Activated CD8-positive, alpha-beta T cell treated with anti-CD3 and anti-CD28 coated beads for 36 hours (primary cell): Measurements from ENCODE around the gene ITGA3. TPM values are rescaled to one million over a fixed set of nuclear protein-coding genes. Genes with fewer than 3 reads are reported as not detected.

Source experiments
- ATAC-seq: fragments of 200-7000 bp; cut with Tn5 transposase; one replicate; pipeline ENCODE4 v1.10.0; 2021; ENCODE audit warnings: mild to moderate bottlenecking, moderate library complexity
- CTCF ChIA-PET: fragments of 350-600 bp; sonication (Branson Sonifier 250); formaldehyde crosslinking; loops from one replicate; lab custom pipeline; 2021; ENCODE audit warnings: antibody characterized with exemption; lab: Charles Lee
- POLR2A ChIA-PET: fragments of 350-600 bp; sonication (Branson Sonifier 250); formaldehyde crosslinking; loops from one replicate; lab custom pipeline; 2021; ENCODE audit warnings: antibody characterized with exemption; lab: Charles Lee
- DNase-seq: peaks from one replicate; pipeline ENCODE4 v3.0.0-alpha.2; 2020
- H3K27ac Mint-ChIP-seq: one replicate; pipeline ENCODE4 v1.8.0; 2021; ENCODE audit warnings: mild to moderate bottlenecking, mixed read lengths
- H3K27me3 Mint-ChIP-seq: one replicate; pipeline ENCODE4 v1.8.0; 2021; ENCODE audit warnings: mixed read lengths
- H3K36me3 Mint-ChIP-seq: one replicate; pipeline ENCODE4 v1.8.0; 2021; ENCODE audit warnings: low read depth, mixed read lengths
- H3K4me1 Mint-ChIP-seq: one replicate; pipeline ENCODE4 v1.8.0; 2021; ENCODE audit warnings: low read depth, mixed read lengths
- H3K4me3 Mint-ChIP-seq: one replicate; pipeline ENCODE4 v1.8.0; 2021; ENCODE audit warnings: mild to moderate bottlenecking, moderate library complexity, mixed read lengths
- H3K9me3 Mint-ChIP-seq: one replicate; pipeline ENCODE4 v1.8.0; 2021; ENCODE audit warnings: mixed read lengths
- intact Hi-C: fragments of 100-400 bp; cut with micrococcal nuclease; formaldehyde crosslinking; loops from one replicate; pipeline ENCODE4 v1.10.0; 2022
- total RNA-seq, 2 experiments: library from RNA; stranded (reverse); gene quantifications; one replicate each; pipeline ENCODE4 v1.2.3, GENCODE V29; 2021
- TF ChIP-seq, protein P1 (sequence below): fragments of 200-600 bp; IDR thresholded peaks from one replicate; pipeline ENCODE4 v1.8.0; 2022; ENCODE audit warnings: antibody characterized with exemption, mild to moderate bottlenecking

The ITGA3 gene
- total RNA-seq, 2 experiments from 2014 or later, result 4.2 to 7.2 TPM

DNA sequence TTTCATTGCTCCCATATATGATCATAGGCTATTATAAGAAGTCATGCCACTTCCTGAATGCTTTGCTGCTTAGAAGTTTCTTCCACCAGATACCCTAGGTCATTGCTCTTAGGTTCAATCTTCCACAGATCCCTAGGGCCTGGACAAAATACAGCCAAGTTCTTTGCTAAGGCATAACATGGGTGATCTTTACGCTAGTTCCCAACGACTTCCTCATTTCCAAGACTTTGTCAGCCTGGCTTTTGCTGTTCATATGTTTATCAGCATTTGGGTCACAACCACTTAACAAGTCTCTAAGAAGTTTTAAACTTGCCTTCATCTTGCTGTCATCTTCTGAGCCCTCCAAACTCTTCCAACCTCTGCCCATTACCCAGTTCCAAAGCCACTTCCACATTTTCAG, 40.8 kb upstream of the ITGA3 start:
- POLR2A ChIA-PET, result no interaction called here
- no peak for DNase-seq
- TF ChIP-seq, protein P1, sequence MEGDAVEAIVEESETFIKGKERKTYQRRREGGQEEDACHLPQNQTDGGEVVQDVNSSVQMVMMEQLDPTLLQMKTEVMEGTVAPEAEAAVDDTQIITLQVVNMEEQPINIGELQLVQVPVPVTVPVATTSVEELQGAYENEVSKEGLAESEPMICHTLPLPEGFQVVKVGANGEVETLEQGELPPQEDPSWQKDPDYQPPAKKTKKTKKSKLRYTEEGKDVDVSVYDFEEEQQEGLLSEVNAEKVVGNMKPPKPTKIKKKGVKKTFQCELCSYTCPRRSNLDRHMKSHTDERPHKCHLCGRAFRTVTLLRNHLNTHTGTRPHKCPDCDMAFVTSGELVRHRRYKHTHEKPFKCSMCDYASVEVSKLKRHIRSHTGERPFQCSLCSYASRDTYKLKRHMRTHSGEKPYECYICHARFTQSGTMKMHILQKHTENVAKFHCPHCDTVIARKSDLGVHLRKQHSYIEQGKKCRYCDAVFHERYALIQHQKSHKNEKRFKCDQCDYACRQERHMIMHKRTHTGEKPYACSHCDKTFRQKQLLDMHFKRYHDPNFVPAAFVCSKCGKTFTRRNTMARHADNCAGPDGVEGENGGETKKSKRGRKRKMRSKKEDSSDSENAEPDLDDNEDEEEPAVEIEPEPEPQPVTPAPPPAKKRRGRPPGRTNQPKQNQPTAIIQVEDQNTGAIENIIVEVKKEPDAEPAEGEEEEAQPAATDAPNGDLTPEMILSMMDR, result no peak
- intact Hi-C loops, result no loop called here
- Mint-ChIP-seq H3K4me3 (no peak overlapping the region), H3K36me3 (no peaks in the 10 kb centered on the region), H3K4me1 (no peaks in the 10 kb centered on the region), H3K9me3 (peaks cover 21% of the 10 kb centered on the region), H3K27ac (no peak overlapping the region), H3K27me3 (peaks cover 18% of the 10 kb centered on the region)
- CTCF ChIA-PET, result interaction anchor here (1.1 to 2.2 kb wide), 3 partner anchors 18 to 73 kb away, joined by 3 to 9 read pairs (median 3); no protein-coding TSS in a partner anchor
- ATAC-seq, result no peak

DNA sequence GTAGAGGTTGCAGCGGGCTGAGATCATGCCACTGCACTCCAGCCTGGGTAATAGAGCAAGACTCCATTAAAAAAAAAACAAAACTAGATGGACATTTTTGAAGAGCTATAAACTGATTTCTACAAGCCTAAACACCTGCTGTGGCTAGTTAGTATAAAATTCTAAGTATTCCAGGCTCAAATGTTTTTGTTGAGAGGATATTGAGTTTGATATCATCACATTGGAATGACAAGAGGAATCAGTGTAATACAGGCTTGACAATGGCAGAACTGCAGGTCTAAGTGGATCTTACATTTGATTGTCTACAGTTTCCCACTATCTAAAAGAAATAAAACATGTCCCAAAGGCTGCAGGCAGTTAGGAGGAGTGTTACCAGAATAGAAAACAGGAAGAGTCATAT, 37.0 kb upstream of the ITGA3 start:
- H3K27ac Mint-ChIP-seq, result no peak overlapping the region
- TF ChIP-seq, protein P1, result no peak
- no peak for DNase-seq
- ATAC-seq, result no peak
- no peaks in the 10 kb centered on the region for H3K36me3 Mint-ChIP-seq
- peaks cover 13% of the 10 kb centered on the region for H3K27me3 Mint-ChIP-seq
- intact Hi-C loops, result no loop called here
- CTCF ChIA-PET, result no interaction called here
- peaks cover 9% of the 10 kb centered on the region for H3K9me3 Mint-ChIP-seq
- H3K4me3 Mint-ChIP-seq, result no peak overlapping the region
- no peaks in the 10 kb centered on the region for H3K4me1 Mint-ChIP-seq
- POLR2A ChIA-PET, result no interaction called here

DNA sequence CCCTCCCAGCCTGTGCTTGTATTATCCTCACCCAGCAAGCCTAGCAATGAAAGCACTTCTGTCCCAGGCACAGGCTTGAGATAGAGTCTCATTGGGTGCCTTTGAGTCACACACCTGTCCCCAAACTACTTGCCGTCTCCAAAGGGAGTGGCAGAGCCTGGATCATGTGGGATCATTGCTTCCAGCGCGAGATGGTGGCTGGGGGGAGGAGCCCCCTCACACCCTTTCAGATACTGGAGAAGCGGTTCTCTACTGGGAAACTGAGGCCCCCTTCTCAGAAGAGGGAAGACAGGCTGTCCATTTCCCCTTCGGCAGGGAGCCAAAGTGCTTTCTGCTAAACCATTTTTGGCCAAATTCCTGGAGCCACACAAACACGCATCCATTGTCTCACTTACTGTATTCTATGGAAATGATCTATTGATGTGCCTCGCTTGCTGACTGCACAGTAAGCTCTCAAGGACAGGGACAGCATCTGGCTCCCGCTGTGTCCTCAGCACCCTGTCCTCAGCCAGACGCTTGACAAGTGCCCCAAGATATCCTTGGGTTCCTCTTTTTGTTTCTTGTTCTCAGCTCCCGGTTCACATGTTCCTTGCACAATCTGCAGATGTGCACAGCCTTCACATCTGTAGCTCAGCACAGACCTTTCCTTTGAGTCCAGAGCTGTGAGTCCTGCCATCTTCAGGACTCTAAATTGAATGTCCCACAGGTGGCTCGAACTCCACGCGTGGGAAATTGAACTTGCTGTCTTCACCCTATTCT, 34.9 kb upstream of the ITGA3 start:
- ChIA-PET POLR2A (no interaction called here), CTCF (interaction anchor here (1.6 to 2.9 kb wide), 3 partner anchors 66 to 159 kb away, joined by 4 to 16 read pairs (median 15); no protein-coding TSS in a partner anchor)
- no peak overlapping the region for H3K4me3 Mint-ChIP-seq
- TF ChIP-seq, protein P1, result no peak
- no peaks in the 10 kb centered on the region for H3K9me3 Mint-ChIP-seq
- H3K27me3 Mint-ChIP-seq, result peaks cover 12% of the 10 kb centered on the region
- H3K4me1 Mint-ChIP-seq, result no peaks in the 10 kb centered on the region
- DNase-seq (no peak), ATAC-seq (no peak)
- H3K36me3 Mint-ChIP-seq, result no peaks in the 10 kb centered on the region
- intact Hi-C loops, result no loop called here
- H3K27ac Mint-ChIP-seq, result no peak overlapping the region

DNA sequence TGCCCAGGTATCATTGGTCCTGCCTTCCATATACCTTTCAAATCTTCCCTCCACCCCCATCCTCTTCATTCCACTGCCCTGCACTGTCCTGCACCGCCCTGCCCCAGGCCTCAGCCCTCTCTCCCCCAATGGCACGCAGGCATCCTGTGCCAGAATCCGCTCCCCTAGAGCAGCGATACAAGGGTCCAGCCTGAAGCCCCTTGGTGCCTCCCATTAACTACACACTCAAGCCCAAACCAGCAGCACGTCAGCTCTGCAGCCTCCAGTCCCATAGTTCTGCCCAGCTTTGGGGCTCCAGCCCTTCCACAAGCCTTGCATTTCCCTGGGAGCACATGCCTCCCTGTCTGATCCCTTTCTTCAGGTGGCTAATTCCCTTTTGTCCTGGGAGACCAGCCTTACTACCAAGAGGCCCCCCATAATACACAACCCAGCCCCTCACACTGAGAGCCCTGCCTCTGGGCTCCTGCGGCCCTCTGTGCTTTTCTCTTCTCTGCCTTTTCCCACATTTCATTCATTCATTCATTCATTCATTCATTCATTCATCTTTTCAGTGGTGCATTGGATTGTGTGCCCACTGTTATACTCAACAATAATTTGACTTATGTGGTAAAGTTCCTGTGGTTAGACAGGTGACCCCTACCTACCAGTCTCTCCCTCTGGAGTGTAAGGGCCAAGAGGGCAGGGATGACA, 34.1 kb upstream of the ITGA3 start:
- Mint-ChIP-seq H3K9me3 (no peaks in the 10 kb centered on the region), H3K36me3 (no peaks in the 10 kb centered on the region), H3K4me1 (peaks cover 2% of the 10 kb centered on the region), H3K27ac (no peak overlapping the region), H3K27me3 (peaks cover 7% of the 10 kb centered on the region), H3K4me3 (no peak overlapping the region)
- ChIA-PET POLR2A (no interaction called here), CTCF (interaction anchor here (2.0 to 2.9 kb wide), 2 partner anchors 66 to 71 kb away, joined by 15 to 16 read pairs; no protein-coding TSS in a partner anchor)
- intact Hi-C loops, result no loop called here
- DNase-seq (no peak), ATAC-seq (no peak)
- TF ChIP-seq, protein P1, result no peak
